HG02943 (cell line): ENCODE measurements around the gene ATP1A2.
"Not testable (repeated sequence)": the region's sequence is repeated elsewhere in the genome, so short reads cannot be mapped to it uniquely, and the experiment has no call there.

Source experiments
- ATAC-seq: cut with Tn5 transposase; IDR thresholded peaks from one replicate; pipeline ENCODE4 v1.9.1; 2021; ENCODE audit warnings: mild to moderate bottlenecking, low read depth, moderate library complexity; ENCODE audit not compliant: unreplicated experiment

The ATP1A2 gene

DNA sequence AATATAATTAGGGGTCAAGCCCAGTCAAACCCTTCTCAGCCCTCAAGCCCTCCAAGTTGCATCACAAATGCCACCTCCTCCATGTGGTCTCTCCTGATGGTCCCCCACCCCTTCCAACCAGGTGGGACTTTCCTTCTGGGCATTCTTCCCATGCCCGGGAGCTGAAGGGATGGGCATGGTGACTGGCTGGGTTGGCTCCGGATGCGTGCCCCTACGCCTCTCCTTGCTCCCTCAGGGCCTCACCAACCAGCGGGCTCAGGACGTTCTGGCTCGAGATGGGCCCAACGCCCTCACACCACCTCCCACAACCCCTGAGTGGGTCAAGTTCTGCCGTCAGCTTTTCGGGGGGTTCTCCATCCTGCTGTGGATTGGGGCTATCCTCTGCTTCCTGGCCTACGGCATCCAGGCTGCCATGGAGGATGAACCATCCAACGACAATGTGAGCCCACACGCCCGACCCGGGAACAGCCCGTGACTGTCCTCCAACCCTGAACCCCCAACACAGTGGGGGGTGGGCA lies 7.5 kb downstream of the ATP1A2 start:
- ATAC-seq: no peak

DNA sequence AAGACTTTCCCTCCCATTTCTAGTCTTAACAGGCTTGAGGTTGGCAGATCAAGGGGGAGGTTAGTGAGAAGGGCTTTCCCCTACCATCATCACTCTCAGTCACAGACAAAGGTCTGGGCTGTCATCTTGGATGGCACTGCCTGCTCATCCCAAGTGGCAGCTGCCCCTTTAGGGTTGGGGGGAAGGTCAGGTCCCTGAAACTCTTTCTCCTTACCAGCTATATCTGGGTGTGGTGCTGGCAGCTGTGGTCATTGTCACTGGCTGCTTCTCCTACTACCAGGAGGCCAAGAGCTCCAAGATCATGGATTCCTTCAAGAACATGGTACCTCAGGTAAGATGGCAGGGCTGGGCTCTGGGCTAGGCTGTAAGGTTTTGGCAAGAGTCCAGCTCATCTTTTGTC lies 8.2 kb downstream of the ATP1A2 start:
- no peak for ATAC-seq

DNA sequence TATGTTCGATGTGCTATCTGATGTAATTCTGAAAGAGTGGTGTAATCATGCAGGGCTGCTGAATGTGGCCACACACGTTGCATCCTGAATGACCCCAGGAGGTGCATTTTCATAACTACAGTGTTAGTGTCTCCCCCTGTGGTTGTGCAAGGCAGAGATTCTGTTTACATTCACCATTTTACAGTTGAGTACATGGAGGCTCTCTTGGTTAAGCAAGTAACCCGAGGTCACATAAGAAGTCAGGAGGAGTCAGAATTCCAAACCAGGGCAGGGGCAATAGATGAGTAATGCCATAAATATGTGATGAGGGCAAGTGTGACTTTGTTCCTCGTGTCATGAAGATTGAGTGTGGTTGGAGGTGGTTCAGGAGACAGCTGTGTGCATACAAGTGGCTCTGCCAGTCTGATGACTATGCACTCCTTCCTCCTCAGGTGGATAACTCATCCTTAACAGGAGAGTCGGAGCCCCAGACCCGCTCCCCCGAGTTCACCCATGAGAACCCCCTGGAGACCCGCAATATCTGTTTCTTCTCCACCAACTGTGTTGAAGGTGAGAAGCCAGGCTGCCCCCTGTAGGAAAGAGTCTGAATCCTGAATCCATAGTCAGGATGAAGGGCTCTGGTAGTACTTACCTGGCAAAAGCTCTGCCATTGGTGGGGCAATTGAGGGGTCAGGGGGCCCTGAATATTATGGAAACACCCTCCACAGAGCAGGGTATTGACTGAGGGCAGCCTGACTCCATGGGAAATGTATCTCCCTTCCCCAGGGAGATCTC lies 9.3 kb downstream of the ATP1A2 start:
- ATAC-seq: no peak

DNA sequence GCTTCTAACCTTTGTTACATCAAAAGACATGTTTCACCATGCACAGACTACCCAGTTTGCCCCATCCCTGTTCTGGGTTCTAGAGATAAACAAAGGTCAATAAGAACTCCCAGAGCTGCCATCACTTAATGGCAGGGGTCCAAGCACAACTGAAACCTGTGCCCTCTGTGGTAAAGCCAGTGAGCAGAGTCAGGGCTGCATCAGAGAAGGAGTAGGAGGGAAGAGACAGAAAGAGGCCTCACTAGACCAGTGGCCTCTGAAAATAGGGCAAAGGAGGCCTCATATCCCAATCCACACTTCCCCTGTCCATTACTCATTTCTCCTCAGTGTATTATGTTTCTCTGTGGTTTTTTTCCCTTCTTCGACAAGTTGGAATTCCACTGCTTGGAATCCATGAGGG lies 10.2 kb downstream of the ATP1A2 start:
- ATAC-seq: no peak

DNA sequence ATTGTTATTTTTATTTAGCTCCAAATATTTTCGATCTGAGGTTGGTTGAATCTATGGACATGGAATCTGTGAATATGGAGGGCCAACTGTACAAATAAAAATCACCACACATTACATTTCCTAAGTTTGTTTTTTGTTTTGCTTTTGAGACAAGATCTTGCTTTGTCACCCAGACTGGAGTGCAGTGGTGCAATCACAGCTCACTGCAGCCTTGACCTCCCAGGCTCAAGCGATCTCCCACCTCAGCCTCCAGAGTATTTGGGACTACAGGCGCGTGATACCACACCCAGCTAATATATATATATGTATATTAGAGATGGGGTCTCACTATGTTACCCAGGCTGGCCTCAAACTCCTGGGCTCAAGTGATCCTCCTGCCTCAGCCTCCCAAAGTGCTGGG lies 10.8 kb downstream of the ATP1A2 start:
- ATAC-seq: not testable (repeated sequence)

DNA sequence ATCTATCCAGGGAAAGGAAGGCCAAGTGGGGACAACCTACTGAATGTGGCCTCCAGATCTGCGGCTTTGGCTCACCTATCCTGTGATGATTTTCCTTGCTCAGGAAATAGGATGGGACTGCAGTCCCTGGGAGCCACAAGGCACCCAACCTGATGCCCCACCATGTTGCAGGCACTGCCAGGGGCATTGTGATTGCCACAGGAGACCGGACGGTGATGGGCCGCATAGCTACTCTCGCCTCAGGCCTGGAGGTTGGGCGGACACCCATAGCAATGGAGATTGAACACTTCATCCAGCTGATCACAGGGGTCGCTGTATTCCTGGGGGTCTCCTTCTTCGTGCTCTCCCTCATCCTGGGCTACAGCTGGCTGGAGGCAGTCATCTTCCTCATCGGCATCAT lies 11.8 kb downstream of the ATP1A2 start:
- ATAC-seq: no peak

DNA sequence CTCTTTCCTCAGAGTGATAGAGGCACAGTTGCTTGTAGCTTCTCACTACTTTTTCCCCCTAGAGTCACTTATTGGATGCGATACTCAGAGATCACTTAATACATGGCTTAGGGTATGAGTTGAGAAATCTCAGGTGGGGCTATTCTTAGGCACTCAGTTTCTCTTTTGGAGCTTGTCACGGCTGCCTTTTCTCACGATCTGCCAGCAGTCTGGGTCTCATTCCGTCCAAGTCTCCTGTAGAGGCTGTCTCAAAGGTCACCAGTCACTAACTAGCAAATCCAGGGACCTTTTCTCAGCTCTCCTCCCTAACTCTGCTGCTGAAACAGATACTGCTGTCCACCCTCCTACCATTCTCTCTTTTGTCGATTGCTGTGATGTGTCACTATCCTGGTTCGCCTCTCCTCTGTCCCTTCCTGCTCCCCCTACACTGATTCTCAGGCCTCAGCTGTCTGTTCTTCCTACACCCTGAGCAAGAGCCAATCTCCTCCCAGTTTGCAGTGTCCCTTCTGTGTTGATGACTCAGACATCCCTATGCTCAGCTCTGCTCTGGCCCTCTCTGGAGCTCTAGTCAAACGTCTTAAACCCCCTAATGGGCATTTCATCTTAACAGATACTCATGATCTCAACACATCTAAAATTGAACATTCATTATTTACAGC lies 12.4 kb downstream of the ATP1A2 start:
- ATAC-seq: no peak

DNA sequence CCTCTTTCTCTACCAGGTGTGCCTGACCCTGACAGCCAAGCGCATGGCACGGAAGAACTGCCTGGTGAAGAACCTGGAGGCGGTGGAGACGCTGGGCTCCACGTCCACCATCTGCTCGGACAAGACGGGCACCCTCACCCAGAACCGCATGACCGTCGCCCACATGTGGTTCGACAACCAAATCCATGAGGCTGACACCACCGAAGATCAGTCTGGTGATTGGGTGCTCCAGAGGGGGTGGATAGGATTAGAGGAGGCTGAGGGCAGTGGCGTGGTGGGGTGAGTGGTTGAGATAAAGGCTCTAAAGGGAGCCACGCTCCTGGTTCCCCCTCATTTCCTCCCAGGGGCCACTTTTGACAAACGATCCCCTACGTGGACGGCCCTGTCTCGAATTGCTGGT lies 13.1 kb downstream of the ATP1A2 start:
- no peak for ATAC-seq

DNA sequence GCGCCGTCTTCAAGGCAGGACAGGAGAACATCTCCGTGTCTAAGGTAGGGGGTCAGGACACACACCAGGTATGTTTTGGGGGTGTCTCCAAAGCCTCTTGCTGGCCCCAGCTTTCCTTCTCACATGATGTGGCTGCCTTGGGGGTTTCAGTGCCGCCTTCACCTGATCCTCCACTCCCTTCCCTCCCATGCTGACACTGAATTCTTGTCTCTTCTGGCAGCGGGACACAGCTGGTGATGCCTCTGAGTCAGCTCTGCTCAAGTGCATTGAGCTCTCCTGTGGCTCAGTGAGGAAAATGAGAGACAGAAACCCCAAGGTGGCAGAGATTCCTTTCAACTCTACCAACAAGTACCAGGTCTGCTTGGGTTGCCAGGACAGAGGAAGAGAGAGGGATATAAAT lies 13.5 kb downstream of the ATP1A2 start:
- no peak for ATAC-seq

DNA sequence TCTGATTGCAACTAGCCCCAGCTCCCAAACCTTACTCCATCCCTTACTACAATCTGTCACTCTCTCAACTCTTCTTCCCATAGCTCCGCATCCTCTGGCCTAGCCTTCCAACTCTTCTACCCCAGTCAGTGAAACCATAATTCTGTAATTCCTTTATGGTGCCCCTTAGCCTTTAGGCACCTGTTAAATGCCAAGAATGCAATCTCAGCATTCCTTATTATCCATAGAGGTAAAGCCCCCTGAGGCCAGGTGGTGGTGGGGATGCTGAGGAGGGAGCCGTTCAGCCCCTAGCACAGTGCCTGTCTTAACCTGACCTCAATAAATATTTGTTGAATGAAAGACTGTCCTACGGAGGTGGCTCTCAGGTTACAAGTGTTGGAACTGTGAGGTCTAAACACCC lies 14.0 kb downstream of the ATP1A2 start:
- no peak for ATAC-seq

DNA sequence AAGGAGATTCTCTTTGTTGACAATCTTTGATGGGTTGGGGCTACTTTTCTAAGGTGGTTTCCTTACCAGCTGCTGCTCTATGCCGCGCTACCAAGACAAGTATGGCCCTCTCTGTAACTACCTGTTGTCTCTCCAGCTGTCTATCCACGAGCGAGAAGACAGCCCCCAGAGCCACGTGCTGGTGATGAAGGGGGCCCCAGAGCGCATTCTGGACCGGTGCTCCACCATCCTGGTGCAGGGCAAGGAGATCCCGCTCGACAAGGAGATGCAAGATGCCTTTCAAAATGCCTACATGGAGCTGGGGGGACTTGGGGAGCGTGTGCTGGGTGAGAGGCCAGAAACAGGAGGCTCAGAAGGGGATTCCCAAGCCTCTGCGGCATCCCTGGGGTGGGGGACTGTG lies 14.4 kb downstream of the ATP1A2 start:
- no peak for ATAC-seq

DNA sequence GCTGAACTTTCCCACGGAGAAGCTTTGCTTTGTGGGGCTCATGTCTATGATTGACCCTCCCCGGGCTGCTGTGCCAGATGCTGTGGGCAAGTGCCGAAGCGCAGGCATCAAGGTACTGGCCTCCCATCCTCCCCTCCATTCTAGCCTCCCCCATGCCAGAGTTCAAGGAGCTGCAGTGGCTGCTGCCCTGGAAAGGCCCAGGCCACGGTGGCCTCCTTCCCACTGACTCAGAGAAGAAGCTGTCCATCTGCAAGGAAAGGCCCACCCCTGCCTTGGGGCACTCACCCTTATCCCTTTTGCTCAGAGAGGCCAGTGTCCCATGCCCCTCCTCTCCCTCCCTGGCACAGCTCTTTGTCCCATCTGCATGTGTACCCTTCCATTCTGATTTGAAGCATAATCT lies 14.9 kb downstream of the ATP1A2 start:
- ATAC-seq: no peak

DNA sequence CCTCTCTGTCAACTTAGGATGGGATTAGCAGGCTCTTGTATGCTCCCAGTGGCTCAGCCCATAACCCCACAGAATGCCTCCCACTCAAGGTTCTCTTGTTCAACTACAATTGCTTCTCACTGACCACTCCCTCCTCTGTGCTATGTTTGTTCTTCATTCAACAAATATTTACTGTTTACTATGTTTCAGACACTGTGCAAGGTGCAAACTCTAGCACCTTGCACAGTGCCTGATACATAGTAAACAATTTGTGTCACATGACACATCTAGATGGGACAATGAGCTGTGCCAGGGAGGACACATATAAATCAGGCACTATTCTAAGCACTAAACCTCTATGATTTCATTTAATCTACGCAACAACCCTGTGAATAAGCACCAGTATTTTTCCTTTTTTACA lies 15.4 kb downstream of the ATP1A2 start:
- ATAC-seq: no peak

DNA sequence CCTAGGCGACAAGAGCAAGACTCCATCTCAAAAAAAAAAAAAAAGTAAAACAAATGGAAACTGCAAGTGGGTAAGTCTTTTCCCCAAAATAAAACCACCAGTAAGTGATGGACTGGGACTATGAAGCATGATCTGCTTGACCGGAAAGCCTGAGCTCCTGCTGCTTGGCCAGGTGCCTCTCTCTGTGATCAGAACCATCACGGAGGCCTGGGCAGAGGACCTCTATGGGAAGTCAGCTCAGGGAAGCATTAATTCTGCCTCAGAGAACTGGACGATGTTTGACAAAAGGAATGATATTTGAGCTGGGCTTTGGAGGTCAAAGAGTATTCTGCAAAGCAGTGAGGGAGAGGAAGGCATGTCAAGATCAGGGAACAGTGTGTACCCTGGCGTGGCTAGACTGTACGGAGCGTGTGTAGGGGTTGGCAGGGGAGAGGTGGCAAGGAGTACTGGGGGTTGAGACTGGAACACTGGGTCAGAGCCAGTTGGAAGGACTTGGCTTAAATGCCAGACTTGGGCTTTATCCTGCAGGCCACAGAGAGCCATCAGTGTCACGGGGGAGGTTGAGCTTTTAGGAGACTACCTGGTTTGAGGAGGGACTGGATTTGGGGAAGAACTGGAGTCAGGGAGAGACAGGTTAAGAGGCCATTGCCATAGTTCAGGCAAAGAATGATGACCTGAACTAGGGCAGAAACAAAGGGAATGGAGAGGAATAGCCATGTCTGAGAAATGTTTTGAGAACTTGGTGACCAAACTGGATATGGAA lies 16.4 kb downstream of the ATP1A2 start:
- ATAC-seq: no peak

DNA sequence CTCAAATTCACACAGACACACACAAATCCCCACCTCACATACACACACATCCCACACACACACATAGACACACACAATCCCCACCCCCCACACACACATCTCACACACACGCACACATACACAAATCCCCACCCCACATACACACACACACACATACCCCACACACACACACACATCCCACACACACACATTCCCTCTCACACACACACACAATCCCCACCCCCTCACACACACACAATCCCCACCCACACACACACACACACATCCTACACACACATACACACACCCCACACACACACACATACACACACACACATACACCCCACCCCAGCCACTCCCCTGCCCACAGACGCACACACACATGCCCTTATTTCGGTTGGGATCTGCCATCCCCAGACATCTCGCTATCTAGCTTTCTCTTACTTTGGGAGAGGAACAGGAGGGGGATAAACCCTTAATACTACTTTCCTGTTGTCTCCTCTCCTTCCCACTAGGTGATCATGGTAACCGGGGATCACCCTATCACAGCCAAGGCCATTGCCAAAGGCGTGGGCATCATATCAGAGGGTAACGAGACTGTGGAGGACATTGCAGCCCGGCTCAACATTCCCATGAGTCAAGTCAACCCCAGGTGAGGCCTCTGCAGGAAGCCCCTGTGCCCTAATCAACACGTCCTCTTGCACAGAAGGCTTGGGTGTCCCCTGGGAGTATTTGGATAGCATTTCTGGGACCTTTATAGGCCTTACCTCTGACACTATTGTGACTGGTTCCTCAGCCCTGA lies 18.6 kb downstream of the ATP1A2 start:
- no peak for ATAC-seq

DNA sequence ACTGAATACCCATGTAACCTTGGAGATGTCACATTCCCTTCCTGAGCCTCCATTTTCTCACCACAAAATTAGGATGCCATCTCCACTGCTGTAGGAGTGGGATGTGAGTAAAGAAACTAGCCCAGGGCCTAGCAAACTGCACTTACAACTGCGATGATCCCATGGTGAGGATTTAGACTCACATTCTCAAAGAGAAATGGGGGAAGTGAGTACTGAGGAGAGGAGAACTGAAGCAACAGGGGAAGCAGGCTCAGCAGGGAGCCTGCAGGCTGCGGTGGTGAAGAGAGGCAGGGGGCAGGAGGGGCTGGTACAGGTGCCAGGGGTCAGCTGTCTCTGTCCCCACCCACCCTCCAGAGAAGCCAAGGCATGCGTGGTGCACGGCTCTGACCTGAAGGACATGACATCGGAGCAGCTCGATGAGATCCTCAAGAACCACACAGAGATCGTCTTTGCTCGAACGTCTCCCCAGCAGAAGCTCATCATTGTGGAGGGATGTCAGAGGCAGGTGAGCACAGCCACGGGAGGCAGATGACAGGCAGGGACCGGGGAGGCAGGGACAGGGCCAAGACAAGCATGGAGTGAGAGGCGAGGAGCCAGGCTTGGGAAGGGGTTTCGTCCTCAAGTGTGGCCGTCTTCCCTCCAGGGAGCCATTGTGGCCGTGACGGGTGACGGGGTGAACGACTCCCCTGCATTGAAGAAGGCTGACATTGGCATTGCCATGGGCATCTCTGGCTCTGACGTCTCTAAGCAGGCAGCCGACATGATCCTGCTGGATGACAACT lies 19.4 kb downstream of the ATP1A2 start:
- no peak for ATAC-seq

DNA sequence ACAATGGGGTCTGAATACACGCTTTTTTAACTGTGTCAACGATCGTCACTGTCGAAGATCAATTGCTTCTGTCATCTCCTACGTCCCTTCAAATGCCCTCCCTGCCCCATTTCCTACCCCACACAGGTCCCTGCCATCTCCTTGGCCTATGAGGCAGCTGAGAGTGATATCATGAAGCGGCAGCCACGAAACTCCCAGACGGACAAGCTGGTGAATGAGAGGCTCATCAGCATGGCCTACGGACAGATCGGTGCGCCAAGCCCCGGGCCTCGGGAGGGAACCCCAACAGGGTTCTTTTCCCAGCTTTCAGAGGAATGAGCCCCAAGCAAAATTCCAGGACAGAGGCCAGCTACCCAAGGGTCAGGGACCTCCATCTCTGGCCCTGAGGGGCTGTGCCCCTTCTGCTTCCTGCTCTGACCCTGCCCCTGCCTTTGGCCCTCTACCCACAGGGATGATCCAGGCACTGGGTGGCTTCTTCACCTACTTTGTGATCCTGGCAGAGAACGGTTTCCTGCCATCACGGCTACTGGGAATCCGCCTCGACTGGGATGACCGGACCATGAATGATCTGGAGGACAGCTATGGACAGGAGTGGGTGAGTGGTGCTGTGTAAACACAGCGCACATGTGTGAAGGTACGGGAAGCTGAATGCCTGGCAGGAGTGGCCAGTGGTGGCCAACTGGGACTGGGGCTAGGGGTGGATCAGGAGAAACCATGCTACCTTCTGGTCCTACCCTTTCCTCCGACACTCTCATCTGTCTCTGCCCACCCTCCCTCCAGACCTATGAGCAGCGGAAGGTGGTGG lies 20.8 kb downstream of the ATP1A2 start:
- ATAC-seq: no peak

DNA sequence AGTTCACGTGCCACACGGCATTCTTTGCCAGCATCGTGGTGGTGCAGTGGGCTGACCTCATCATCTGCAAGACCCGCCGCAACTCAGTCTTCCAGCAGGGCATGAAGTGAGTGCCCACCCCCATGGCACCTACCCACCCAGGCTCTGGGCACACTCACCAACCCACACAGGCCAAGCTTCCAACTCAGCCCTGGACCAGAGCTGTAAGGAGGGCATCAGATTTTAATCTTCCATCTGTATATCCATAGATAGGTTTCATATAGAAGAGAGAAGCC lies 21.3 kb downstream of the ATP1A2 start:
- ATAC-seq: no peak

DNA sequence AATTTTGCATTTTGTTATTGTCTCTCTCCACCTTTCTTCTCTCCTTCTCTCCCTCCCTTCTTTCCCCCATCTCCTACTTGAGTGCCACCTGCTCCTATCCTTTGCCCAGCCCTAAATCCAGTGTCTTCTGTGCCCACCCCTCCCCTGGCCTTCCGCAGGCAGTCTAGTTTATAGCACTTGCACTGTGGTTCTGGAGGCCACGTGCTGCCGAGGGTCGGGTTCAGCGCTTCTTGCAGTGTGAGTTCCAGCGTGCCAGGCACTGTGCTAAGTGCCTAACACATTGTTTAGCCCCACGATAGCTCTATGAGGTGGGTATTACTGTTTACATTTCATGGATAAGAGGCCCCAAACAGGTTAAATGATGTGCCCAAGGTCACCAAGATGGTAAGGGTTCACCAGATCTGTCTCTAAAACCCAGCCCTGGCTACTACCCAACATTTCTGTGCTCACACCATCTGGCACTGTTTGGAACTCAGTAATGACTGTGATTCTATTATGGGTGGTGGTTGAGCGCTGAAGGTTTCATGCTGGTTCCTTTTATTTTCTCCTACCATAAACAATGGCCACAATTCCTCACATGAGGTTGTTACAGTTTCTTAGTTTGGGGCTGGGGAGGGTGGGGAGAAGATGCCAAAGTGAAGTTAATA lies 21.8 kb downstream of the ATP1A2 start:
- ATAC-seq: no peak
